DMS 273 (cell line): Measurements from ENCODE around the gene KIF16B.

Experiments used
- DNase-seq: peaks from one replicate; lab custom pipeline; 2025; ENCODE audit not compliant: unreplicated experiment; lab: John Stamatoyannopoulos, UW

KIF16B gene

GRCh38 chr20:16364320-16364687, 208.9 kb downstream of the KIF16B start:
- DNase-seq, result no peak

- DNase-seq, result no peak
Observed at GRCh38 chr20:16363506-16364319, 209.5 kb downstream of the KIF16B start.

GRCh38 chr20:16362642-16363041, 210.6 kb downstream of the KIF16B start:
- DNase-seq, result no peak

GRCh38 chr20:16360668-16361067, 212.6 kb downstream of the KIF16B start:
- DNase-seq, result no peak

GRCh38 chr20:16353417-16353781, 219.8 kb downstream of the KIF16B start:
- no peak for DNase-seq

- DNase-seq, result no peak
Observed at GRCh38 chr20:16352751-16353416, 220.4 kb downstream of the KIF16B start.

- DNase-seq, result peak; percentile 12
Observed at GRCh38 chr20:16352321-16352720, 220.9 kb downstream of the KIF16B start.

- DNase-seq, result no peak
Observed at GRCh38 chr20:16351415-16351814, 221.8 kb downstream of the KIF16B start.

GRCh38 chr20:16350465-16350864, 222.8 kb downstream of the KIF16B start:
- no peak for DNase-seq

GRCh38 chr20:16349523-16350260, 223.6 kb downstream of the KIF16B start:
- DNase-seq, result peak; percentile 37

- peak; percentile 2 for DNase-seq
Observed at GRCh38 chr20:16346956-16347355, 226.3 kb downstream of the KIF16B start.

GRCh38 chr20:16337707-16338106, 235.5 kb downstream of the KIF16B start:
- no peak for DNase-seq

- no peak for DNase-seq
Observed at GRCh38 chr20:16327606-16328005, 245.6 kb downstream of the KIF16B start.

GRCh38 chr20:16321291-16321690, 252.0 kb downstream of the KIF16B start:
- no peak for DNase-seq

- no peak for DNase-seq
Observed at GRCh38 chr20:16317445-16318362, 255.5 kb downstream of the KIF16B start.

- no peak for DNase-seq
Observed at GRCh38 chr20:16316513-16316912, 256.7 kb downstream of the KIF16B start.

GRCh38 chr20:16314748-16315159, 258.5 kb downstream of the KIF16B start:
- no peak for DNase-seq

GRCh38 chr20:16314320-16314719, 258.9 kb downstream of the KIF16B start:
- DNase-seq, result no peak

- DNase-seq, result no peak
Observed at GRCh38 chr20:16313917-16314316, 259.3 kb downstream of the KIF16B start.

GRCh38 chr20:16312998-16313397, 260.2 kb downstream of the KIF16B start:
- DNase-seq, result no peak

- DNase-seq, result peak; percentile 42
Observed at GRCh38 chr20:16311756-16312155, 261.5 kb downstream of the KIF16B start.
